GM12872 (cell line): Measurements from ENCODE around the gene LCNL1.

Experiments
- TF ChIP-seq, protein P1 (sequence below): IDR thresholded peaks from 3 replicates; pipeline ENCODE4 v1.5.1; 2011; ENCODE audit warnings: low read depth, mild to moderate bottlenecking, low read length, moderate library complexity; ENCODE audit not compliant: insufficient read depth

The LCNL1 gene

DNA sequence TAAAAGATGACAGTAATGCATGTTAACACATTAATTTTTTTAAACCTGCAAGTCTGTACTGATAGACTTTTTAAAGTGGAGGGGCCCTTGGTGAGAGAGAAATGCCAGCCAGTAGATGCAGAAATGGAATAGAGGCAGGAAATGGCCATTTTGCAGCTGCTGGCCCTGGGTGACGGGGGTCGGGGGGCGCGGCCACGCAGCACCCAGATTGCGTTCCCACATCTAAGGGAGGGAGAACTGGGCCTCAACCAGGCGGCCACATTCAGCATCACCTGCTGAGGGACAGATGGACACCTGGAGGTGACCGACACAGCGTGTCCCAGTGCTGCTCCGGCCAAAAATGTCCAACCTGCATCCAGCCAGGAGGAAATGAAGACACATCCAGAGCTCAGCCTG is 19.9 kb downstream of the LCNL1 start:
- TF ChIP-seq, protein P1, sequence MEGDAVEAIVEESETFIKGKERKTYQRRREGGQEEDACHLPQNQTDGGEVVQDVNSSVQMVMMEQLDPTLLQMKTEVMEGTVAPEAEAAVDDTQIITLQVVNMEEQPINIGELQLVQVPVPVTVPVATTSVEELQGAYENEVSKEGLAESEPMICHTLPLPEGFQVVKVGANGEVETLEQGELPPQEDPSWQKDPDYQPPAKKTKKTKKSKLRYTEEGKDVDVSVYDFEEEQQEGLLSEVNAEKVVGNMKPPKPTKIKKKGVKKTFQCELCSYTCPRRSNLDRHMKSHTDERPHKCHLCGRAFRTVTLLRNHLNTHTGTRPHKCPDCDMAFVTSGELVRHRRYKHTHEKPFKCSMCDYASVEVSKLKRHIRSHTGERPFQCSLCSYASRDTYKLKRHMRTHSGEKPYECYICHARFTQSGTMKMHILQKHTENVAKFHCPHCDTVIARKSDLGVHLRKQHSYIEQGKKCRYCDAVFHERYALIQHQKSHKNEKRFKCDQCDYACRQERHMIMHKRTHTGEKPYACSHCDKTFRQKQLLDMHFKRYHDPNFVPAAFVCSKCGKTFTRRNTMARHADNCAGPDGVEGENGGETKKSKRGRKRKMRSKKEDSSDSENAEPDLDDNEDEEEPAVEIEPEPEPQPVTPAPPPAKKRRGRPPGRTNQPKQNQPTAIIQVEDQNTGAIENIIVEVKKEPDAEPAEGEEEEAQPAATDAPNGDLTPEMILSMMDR: no peak

DNA sequence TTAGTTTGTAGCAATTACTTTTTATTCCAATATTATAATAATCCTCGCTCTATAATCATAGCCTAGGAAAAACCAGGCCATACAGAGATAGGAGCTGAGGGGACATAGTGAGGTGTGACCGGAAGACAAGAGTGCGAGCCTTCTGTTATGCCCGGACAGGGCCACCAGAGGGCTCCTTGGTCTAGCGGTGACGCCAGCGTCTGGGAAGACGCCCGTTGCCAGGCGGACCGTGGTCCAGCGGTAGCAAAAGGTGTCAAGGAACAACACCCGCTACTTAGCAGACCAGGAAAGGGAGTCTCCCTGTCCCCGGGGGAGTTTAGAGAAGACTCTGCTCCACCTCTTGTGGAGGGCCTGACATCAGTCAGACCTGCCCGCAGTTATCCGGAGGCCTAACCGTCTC is 21.5 kb downstream of the LCNL1 start:
- TF ChIP-seq, protein P1: 0 out of 3 replicates have a peak, but pooled peaks have one; percentile 24

DNA sequence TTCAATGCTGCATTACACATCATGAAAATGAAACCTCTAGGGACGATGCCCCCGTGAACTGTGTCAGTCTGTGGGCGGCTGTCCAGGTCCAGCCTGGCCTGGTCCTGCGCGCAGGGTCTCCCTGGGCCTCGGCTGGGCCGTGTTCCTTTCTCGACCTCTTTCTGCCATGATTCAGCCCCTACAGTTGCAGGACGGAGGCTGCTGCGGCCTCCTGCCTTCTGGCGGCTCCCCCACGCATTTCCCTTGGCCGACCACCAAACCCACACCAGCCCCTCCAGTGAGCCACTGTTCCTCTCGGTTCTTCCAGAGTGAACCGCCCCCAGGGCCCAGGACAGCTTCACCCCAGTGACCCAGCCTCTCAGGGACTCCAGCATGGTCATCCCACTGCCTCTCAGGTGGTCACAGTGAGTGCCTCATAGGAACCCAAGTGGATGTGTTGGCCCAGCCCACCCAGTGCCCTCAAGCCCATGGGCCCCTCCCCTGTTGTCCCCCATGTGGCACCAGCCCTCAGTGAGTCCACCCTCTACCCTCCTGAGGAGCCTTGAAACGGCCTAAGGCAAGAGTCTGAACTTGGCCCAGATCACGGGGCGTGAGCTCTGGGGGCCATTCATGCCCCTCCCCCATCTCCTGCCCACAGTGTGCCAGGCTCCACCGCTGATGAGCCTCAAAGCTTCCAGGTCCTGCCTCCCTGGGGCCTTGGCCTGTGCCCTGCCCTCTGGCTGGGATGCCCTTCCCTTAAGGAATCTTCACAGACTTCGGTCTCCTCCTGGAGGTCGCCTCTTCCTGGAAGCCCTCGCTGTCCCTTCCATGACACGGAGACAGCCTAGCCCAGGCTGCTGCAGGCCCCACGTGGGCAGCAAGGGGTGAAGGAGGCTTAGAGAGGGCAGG is 23.6 kb downstream of the LCNL1 start:
- TF ChIP-seq, protein P1: no peak

DNA sequence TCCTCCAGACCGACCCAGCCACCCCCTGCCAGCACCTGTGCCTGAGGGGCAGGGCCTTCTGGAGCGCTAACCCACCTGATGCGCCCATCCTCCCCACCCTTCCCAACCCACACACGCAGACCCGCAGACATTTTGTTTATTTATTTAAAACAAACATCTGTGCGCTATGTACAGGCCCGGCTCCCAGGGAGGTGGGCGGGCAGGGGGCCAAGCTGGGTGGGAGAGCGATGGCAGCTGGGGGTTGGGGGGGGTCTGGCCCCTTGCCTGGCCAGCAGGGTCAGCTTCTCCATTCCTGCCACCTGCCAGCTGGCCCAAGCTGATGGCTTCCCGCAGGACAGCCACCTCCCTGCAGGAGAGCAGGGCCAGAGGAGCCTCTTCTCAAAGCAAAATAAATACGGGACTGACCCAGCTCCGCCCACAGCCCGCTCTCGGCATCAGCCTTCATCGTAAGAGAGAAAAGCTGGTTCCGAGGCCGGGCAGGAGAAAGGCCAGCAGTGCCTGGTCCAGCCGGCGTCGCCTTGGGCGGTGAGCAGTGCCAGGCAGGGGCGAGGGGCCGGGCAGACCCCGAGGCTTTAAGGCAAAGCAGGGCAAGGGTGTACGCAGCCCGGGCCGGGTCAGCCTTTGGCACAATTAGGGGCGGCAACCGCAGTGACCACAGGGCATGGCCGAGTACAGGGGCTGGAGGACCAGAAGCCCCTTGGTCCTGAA is 24.5 kb downstream of the LCNL1 start:
- TF ChIP-seq, protein P1: no peak

DNA sequence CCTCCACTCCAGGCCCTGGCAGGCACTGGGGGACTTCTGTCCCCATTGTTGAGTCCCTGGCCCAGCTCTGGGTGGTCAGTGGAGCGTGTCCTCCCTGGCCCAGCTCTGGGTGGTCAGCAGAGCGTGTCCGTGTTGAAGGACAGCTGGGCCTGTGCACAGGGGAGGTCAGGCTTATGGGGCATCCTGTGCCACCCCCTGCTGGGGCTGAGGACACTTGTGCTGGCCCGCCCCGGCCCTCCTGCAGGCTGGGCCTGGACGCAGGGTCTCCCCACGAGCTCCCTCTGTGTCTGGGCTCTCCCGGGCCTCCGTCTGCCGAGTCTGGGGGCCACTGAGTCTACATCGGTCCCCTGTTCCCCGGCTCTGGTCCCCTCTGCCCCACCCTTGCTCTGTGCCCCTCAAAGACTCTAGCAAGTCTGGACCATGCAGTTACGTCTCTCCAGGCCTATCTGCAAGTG is 25.1 kb downstream of the LCNL1 start:
- TF ChIP-seq, protein P1: no peak

DNA sequence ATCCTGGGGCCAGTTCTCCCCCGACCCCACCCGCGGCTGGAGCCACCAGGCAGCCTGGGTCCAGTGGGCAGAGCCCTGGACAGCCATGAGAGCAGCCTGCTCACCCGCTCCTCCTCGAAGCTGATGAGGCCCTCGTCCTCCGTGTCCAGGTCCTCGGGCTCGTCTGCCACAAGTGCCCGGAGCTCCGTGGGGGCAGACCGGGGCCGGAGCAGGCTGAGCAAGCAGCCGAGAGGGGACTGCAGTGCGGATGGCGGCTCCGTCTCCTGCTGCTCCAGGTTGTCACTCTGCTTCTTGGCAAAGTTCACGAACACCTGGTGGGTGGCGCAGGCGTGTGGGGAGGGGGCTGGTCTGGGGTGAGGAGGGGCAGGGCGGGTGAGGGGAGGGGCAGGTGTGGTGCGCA is 25.5 kb downstream of the LCNL1 start:
- TF ChIP-seq, protein P1: no peak

DNA sequence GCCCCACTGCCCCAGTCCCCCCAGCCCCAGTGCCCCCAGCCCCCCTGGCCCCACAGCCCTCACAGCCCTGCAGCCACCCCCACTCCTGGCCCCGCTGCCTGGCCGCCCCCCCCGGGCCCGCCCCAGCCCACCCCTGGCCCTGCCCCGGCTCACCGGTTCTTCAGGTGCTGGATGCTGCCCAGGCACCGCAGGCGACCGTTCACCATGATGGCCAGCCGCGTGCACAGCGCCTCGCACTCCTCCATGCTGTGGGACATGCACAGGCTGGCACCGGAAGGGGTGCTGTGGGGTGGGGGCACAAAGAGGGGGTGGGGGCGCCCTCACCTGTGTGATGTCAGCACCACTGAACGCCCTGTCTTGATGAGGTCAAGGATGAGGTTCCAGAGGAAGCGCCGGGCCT is 26.4 kb downstream of the LCNL1 start:
- TF ChIP-seq, protein P1: no peak
